Middle frontal gyrus (tissue), 1 donor: ENCODE measurements around the gene TDRD15.
"Not testable (repeated sequence)": the region's sequence is repeated elsewhere in the genome, so short reads cannot be mapped to it uniquely, and the experiment has no call there.

Experiments
- DNase-seq: peaks from one replicate; pipeline ENCODE4 v3.0.0-alpha.2; 2015; ENCODE audit warnings: low spot score; ENCODE audit errors: extremely low spot score

Gene TDRD15

DNA sequence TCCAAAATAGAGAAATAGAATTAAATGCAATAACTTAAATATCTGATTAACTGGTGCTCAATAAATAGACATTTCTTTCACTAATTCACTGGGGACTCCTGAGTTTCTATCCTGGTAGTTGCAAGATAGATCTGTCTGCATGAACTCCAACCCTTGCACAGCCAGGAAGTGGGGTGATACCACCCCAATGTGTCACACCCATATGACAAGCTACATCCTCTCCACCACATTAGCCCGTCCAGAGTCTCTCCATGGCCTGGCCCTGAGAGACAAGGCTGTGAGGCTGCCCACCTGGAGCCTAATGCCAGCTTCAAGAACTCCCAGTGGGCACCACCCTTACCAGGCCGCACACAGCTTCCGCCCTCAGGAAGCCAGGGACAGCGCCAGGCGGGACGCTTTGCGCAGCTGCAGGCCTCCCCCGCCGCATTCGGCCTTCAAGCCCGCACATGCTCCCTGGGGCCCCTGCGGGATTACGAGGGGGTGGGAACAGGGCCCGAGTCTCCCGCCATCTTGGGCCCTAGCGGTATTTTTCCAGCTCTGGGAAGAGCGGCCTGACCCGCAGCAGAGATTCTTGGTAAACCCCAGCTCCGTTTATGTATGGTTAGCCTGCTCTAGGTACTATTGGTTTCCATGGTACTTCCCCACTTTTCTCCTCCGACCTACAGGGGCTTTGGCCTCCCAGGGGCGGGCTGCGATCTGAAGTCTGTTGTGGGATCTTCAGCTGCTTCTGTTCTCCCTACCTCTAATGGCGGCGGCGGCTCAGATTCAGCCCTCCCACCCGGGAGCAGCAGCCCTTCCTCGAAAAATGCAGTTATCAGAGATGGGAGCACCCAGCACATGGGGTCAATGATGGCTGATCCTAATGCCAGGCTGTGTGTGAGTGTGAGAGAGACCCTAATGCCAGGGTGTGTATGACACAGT is at the start of gene TDRD15:
TSS of gene TDRD15 (plus strand) at position 496 of the 921 bp plus-strand sequence. CDS start 13,500 bp downstream, outside the sequence.
- no peak for DNase-seq

DNA sequence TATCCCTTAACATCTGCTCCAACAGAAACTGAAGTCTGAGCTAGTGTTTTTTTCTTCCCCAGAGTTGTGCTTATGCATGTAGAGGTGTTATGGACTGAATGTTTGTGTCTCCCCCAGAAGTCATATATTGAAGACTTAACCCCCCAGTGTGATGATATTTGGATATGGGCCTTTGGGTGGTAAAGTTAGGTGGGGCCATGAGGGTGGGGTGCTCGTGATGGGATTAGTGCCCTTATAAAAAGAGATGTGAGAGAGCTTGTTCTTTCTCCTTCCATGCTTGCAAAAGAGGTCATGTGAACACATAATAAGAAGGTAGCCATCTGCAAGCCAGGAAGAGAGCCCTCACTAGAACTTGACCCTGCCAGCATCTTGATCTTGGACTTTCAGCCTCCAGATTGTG is 45.5 kb upstream of the TDRD15 start:
- DNase-seq, result no peak

DNA sequence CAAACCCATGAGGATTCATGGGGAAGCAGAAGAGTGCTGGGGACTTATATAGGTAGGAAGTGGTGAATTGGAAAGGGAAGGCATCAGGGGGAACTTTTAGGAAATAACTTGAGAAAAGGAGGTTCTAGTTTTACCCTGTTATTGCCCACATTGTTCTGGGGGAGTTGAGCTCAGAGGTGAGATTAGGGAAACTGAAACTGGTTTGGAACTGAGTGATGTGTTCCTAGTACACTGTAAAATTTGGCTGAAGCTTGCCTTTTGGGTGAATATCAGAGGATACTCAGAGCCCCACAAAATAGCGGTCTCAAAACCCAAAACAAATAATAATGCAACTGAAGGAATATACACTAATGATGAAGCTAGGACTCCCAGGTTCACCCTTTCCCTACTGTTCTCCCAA is 40.3 kb upstream of the TDRD15 start:
- no peak for DNase-seq

DNA sequence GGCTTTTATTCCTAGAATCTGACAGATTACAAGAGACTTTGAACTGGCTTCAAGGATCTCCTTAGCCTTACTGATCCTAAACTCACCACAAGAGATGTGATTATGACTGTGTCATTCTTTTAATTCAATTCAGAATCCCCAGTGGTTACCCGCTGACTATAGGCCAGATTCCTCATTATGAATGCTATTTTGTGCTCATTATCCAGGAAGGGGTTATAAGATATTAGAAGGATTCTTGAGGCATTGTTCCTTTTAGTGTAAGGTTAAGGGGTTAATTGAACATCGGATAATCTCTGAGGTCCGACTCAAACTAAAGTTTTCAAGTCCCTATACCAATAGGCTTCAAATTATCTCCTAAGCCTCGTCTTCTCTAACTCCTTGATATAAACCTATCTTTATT is 39.4 kb upstream of the TDRD15 start:
- DNase-seq, result no peak

DNA sequence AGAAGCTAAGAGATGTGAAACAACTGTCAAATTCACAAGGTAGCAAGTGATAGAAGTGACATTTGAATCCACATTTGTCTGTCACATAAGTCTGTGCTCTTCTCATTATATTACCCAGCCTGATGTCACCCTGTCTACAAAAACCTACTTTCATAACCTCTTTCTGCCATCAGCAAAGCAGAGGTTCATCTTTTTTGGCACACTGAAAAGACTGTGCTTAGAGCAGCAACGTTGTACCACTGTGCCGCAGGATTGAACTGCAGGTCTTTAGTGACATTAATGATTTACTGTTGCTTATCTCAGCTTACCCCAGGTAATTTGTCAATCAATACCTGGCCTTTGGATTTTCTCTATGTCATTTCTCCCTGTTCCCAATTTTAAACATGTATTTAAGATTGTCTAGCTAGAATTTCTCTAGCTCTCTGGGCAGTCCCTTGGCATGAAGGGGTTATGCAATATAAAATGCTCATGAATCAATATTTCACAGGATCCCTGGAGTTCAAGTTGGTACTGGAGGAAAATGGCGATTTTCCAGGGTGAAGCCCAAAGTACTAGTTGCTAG is 31.4 kb upstream of the TDRD15 start:
- no peak for DNase-seq

DNA sequence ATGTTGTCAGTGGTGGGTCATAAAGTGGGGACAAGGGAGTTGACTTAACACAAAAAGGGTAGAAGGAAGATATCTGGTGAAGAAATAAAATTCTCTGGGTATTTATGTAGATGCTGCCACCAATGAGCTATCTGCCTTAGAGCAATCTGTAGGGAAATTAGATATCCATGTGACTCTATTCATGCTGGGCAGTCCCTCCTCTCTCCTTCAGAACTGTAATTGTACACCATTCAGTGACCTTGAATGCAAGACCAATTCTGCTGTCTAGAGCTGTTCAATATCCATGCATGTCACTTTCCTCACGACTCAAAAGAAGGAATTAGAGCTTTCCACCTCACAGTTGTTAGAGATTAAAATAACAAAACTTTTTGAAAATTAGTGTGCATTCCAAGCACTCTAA is 28.6 kb upstream of the TDRD15 start:
- DNase-seq, result no peak

DNA sequence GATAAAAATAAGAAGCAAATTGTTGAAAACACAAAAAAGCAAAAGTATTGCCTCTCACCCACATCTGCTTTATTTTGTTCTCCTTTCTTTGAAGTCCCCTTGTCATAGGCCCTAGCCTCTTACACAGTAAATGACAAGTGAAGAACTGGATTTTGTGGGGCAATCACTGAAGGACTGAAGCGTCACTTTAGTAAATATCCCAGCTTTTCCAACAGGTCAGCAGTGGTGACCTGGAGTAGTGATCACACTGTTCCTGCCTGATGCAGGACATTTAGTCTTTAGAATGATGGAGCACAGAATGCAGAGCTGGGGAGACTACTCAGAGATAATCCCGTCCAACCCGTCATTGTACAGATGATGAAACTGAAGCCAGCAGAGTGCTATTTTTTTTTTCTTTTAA is 28.1 kb upstream of the TDRD15 start:
- DNase-seq, result no peak

DNA sequence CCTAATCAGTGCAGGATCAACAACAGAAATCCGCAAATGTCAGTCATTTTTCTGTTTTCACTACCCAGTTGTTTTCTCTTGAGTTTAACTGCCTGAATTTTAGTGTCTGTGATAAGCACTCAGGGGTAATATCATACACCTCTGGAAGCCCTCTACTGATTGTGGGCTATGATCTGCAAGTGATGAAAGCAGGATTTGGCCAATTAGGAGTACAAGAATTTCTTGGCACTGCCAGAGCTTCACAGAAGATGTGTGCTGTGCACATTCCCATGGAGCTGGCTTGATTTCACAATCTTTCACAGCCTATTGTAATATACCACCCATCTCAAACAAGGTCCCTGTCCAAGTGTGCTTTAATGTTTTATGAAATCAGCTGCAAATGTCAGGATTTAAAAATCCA is 27.3 kb upstream of the TDRD15 start:
- DNase-seq, result no peak

DNA sequence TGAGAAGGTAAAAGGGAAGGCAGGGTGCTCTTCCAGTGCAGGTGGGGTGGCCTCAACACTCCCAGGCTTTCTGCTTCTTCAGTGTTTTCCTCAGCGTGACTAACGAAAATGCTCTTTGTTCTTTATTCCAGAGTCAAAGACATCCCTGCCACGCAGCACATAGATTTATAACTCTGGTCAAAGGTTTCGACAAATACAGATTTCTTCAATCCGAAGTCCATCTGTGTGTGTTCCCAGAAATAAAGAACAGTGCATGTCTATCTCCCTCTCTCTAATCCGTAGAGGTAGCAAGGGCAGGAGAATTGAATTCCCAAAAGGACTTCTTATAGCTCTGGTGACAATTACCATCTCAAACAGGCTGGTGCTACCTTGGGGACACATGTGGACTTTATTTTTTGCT is 26.4 kb upstream of the TDRD15 start:
- DNase-seq, result no peak

DNA sequence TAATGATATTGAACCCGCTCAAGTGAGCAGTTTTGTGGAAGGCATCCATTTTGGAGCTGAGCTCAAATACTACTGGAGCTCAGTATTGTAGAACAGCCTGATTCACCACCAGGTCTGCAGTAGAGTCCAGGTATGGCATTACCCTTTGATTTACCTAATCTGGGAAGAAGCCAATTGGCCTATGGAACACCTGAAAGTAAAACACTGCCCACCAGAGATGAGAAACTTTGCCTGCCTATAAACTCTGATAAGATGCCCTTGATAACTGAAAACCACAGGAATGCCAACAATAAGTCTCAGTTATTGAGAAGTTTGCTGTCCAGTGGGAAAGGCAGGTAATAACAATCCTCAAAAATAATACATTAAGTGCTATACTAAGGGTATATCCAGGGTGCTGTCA is 25.5 kb upstream of the TDRD15 start:
- no peak for DNase-seq

DNA sequence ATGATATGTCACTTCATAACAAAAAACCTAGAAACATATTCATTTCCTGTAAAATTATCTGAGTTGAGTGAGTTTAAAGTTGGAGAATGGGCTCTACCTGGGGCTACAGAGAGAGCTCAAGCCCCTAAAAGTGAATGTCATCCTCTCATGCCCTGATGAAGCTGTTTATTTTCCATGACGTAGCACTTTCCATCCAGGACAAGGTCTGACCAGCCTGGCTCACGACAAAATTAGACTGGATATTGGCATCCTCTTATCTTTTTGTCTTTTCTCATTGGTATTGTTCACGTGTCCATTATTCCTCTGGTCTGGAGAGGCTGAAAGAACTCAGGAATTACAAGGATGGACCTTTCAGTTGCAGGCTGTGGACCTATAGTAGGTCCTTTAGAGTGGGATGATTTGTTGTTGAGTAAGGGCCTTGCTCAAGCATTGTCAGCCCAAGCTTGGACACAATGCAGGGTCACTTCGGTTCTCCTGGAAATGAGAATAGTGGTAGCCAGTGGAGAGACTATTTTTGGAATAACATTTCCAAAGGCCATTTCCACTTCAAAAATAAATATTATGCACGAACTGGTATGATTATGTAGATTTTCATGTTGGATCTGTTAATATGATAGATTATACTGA is 24.4 kb upstream of the TDRD15 start:
- DNase-seq, result no peak

DNA sequence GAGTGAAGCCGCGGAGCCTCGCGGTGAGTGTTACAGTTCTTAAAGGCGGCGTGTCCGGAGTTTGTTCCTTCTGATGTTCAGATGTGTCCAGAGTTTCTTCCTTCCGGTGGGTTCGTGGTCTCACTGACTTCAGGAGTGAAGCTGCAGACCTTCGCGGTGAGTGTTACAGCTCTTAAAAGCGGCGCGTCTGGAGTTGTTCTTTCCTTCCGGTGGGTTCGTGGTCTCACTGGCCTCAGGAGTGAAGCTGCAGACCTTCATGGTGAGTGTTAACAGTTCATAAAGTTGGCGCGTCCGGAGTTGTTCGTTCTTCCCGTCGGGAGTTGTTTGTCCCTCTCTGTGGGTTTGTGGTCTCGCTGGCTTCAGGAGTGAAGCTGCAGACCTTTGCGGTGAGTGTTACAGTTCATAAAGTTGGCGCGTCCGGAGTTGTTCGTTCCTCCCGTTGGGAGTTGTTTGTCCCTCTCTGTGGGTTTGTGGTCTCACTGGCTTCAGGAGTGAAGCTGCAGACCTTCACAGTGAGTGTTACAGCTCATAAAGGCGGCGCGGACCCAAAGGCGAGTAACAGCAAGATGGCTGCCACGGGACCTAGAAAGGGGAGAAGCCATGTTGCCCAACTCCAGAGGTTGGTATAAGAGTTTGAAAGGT is 22.1 kb upstream of the TDRD15 start:
- not testable (repeated sequence) for DNase-seq

DNA sequence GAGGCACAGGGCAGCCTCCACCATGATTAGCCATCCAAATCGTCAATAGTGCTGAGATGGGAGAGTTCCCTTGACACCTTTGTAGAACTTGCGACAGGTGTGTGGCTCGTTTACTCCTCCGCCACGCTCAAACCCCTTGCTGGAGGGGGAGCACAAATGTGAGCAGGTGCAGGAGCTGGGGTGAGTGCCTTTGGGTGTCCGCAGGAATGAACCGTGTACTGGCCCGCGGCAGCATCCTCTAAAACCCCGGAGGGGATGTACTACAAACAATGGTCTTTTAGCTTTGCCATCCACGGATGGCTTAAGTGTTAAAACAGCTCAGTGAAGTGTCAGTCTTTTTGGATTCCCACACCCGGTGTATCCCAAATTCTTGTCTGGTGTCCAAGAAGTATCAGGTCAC is 21.4 kb upstream of the TDRD15 start:
- DNase-seq, result no peak

DNA sequence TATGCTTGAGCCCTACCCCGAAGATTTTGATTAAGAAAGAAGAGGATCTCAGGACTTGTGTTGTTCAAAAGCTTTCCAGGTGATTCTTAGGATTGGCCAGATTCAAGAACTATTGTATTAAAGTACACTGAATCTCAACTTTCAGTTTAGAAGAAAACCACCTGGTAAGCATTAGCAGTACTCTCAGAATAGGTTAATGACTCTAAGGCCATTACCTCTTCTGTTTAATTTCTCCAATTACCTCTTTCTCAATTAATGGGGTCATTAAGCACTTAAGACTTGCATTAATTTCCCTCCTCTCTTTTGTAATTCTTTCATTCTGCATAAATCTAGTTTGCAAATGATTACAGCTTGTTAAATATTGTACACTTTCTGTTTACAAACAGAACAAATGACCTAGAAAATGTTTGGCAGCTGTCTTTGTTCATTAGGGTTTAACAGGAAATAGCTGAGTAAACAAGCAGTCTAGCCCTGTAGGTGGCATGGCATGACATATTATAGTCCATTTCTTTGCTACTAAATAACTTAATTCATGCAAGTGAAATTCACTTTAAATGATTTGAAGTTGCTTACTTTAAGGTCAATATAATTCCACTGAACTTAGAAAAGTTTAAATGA is 20.4 kb upstream of the TDRD15 start:
- no peak for DNase-seq

DNA sequence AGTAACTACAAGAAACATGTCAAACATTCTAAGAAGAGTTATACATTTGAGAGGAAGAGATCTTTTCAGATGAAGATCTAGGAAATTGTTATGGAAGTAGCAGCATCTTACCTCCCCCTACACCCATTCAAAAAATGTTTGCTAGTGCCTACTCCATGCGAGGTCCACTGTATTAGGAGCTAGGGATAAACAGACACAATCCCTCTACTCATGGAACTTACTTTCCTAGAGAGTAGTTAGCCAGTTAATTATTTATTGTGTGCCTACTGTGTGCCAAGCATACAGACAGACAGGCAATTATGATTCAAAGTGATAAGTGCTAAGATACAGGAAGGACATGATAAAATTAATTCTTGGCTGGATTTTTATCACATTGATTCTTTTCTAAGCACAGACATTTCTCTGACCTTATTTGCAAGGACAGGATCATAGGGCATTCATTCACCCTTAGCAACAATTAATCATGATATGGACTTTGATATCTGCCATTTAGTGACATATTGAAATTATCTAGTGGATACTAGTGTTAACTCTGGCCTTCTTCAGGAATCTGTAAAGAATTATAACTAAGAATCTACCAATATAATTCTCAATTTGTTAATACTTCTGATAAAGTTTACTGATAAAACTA is 19.6 kb upstream of the TDRD15 start:
- no peak for DNase-seq

DNA sequence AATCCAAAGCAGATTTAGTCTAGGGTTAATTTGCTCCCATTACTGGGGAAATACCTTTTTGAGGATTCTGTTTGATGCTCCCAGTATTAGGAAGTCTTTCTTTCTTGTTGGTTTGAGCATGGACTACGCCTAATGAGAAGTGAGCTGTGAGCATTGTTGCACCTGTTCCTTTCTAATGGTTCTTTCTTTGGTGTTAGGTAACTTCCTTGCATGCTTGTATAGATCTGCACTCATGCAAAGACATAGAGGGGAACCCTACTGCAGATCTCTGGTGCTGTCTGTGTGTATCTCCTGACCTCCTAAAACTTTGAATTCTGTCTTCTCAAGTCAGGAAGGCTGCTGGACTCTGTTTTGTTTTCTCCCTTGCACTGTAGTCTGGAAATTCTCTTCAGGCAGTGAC is 12.8 kb upstream of the TDRD15 start:
- DNase-seq, result no peak

DNA sequence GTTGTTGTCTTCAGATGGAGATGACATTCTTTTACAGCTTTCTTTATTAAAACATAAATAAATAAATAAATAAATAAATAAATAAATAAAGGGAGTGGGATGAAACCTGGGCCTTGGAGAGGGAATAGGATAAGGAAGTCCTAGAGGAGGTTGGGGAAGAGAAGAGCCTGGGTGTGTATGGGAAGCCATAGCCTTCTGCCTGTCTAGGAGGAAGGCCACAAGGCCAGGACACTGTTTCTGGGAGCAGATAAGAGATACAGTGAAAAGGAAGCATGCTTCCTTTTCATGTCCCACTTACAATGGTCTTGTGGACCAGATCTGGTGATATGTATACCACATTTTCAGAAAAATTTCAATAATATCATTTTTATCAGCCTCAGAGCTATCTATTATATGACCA is 6.1 kb upstream of the TDRD15 start:
- DNase-seq, result no peak

DNA sequence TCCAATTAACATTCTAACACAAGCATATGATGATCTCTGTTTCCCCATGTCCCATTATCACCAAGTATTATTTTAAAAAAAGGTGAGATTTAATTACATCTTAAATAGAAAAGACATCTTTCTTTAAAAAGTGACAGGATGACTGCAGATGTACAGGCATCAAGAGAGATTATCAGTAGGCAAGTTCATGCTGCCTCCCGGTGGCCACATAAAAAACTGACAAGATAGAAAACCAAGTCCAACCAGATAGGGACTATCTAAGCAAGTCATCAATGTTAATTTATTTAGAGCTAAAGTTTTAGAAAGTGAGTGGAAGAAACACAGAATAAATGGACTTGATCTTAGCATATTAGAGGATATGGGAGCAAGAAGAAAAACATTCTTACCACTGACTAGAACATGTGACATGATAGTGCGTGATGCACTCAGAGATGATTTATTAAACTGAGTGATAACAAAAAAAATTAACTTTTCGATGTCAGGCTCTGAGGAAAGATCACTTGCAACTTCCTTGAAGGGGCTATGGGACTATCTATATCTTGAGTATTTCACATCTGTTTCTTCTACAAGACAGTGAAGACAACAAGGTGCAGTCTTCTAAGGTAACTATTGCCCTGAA is 5.4 kb upstream of the TDRD15 start:
- DNase-seq, result no peak

DNA sequence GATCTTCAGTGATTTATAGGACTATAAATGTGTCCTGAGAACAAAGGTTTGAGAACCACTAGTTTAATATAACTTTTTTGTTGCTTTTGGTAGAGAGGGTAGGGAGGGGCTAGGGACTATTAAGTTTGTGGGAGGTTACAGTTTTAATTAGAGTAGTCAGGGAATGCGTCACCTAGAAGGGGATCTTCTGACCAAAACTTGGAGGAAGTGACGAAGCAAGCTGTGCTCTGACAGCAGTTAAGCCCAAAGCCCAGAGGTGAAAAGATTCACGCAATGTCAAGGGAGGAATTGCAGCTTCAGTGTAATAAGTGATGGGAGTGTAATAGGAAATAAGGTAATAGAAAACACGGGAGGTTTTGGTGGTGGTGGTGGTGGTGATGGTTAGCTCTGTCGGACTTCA is 8.1 kb downstream of the TDRD15 start:
- DNase-seq, result no peak

DNA sequence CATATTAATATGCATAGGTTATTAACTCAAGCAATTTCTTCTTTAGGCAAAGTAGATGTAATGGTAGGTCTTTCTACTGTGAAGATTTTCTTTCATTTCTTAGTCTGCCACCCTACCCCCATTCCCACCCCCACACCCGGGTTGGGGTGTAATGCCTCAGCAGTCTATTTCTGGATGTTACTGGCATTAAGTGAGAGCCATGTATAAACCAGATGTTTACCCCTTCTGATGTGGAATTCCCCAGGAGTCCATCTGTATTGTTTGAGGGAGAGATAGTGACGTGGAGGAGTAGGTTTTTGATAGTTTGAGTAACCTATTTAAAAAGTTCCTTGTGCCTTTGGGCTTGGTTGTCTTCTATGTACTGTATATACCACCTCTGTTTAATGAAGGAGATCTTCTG is 11.8 kb downstream of the TDRD15 start:
- no peak for DNase-seq

DNA sequence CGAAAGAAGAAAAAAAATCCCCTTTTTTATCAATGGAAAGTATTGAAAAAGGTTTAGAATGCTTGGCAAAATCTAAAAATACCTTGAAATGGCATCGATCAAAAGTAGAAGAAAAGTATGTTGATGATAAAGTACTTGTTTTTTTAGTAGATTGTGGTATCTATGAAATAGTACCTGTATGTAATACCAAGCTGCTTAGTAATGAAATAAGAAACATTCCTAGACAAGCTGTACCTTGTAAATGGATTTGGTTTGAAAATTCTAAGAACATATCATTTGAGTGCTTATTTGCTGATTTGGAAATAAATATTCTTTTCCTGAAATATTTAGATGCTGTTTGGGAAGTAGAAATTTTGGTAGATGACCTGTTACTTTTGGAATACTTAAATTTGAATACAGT is 18.4 kb downstream of the TDRD15 start:
- DNase-seq, result no peak
